Measurements from ENCODE around the gene PGF. TPM values are rescaled to one million over a fixed set of nuclear protein-coding genes. Genes with fewer than 3 reads are reported as not detected.
"Not testable (repeated sequence)": the region's sequence is repeated elsewhere in the genome, so short reads cannot be mapped to it uniquely, and the experiment has no call there.

The PGF gene
- total RNA-seq, 1 experiment from 2014 or later: 6.4 TPM

DNA sequence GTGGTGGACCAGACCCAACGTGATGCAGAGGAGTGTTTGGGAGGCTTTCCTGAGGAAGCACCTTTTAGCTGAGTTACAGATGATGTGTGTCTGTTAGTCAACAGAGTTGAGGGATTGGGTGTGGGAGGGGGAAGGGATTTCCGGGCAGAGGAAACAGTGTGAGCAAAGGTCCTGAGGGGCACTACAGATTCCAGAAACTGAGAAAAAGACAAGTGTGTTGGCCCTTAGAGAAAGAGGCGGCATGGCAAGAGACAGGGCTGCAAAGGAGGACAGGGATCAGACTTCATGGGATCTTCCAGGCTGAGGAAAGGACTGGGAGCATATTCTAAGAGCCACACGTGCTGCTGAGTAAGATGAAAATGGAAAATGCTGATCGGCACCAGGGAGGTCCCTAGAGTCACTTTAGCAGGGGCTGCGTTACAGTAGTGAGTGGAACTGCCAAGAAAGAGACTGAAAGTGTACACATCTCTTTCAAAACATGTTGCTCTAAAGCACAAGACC, 22.9 kb downstream of the PGF start:
- no peak overlapping the region for H3K4me3 ChIP-seq (replicated peaks in 1 of 2; ENCODE audit: low read depth in 1 of 2, low read length in 2 of 2)
- DNase-seq (ENCODE audit: low read depth, low spot score) (no peak), ATAC-seq (no peak)
- TF ChIP-seq ZFX (IDR thresholded peaks at IDR 0.05) (no peak), EZH2phosphoT487 (IDR thresholded peaks at IDR 0.05; ENCODE audit: borderline replicate concordance) (no peak), FOSL1 (IDR thresholded peaks at IDR 0.05; ENCODE audit: low read depth) (no peak), SIN3A (IDR thresholded peaks at IDR 0.05; ENCODE audit: low read depth) (no peak), CEBPB (IDR thresholded peaks at IDR 0.05; ENCODE audit: low read depth) (no peak), MAX (IDR thresholded peaks at IDR 0.05) (no peak), TCF7L2 (IDR thresholded peaks at IDR 0.05; ENCODE audit: borderline replicate concordance, extremely low read depth, insufficient read depth, insufficient read length) (no peak), SRF (IDR thresholded peaks at IDR 0.05; ENCODE audit: low read depth) (no peak), EZH2 (IDR thresholded peaks at IDR 0.05) (no peak), SP1 (IDR thresholded peaks at IDR 0.05; ENCODE audit: low read depth) (no peak), POLR2A (IDR thresholded peaks at IDR 0.05; ENCODE audit: borderline replicate concordance, extremely low read depth, insufficient read depth, insufficient read length) (no peak), POLR2AphosphoS5 (IDR thresholded peaks at IDR 0.05; ENCODE audit: low read depth, low read length) (no peak), ZBTB33 (IDR thresholded peaks at IDR 0.05; ENCODE audit: extremely low read depth, insufficient replicate concordance, low read length) (no peak), JUND (IDR thresholded peaks at IDR 0.05) (no peak)
- H3K36me3 ChIP-seq (ENCODE audit: control insufficient read depth in 1 of 2, insufficient read depth in 2 of 2, low read length in 2 of 2): no peaks in the 10 kb centered on the region
- no peaks in the 10 kb centered on the region for H3K4me1 ChIP-seq (ENCODE audit: control insufficient read depth in 1 of 2, insufficient read depth in 2 of 2, low read length in 2 of 2)
- intact Hi-C loops (cut with micrococcal nuclease): no loop called here
- H3K9me3 ChIP-seq (ENCODE audit: control insufficient read depth in 1 of 2, insufficient read depth in 1 of 2, low read depth in 1 of 2, low read length in 2 of 2): no peaks in the 10 kb centered on the region
- no peak overlapping the region for H3K27ac ChIP-seq (ENCODE audit: low read depth, low read length)
- no peaks in the 10 kb centered on the region for H4K20me1 ChIP-seq (ENCODE audit: insufficient read depth)
- H3K4me2 ChIP-seq (ENCODE audit: low read length): no peak overlapping the region
- H3K27me3 ChIP-seq (ENCODE audit: insufficient read depth, low read length): no peaks in the 10 kb centered on the region
- H3K79me2 ChIP-seq (ENCODE audit: insufficient read depth, low read length): no peaks in the 10 kb centered on the region
- H3K9ac ChIP-seq (ENCODE audit: low read length): no peak overlapping the region
- no TSS peak for BruUV-seq (replicated peaks)
- no peak overlapping the region for H2AFZ ChIP-seq (ENCODE audit: low read depth, low read length, poor library complexity, severe bottlenecking)
- H3K9me2 ChIP-seq (ENCODE audit: insufficient read depth): no peaks in the 10 kb centered on the region
- ChIA-PET RAD21 (ENCODE audit: low non-redundant PET in 1 of 2, low total read pairs in 2 of 2, uncharacterized antibody in 2 of 2, unreplicated experiment in 2 of 2) (no interaction called here), POLR2A (no interaction called here), CTCF (interaction anchor here (1.7 to 3.1 kb wide), 2 partner anchors 13 to 72 kb away, joined by 6 to 14 read pairs; no protein-coding TSS in a partner anchor)

- H4K20me1 ChIP-seq (ENCODE audit: insufficient read depth); ATAC-seq; H2AFZ ChIP-seq (ENCODE audit: low read depth, low read length, poor library complexity, severe bottlenecking); RAD21 ChIA-PET (ENCODE audit: low non-redundant PET in 1 of 2, low total read pairs in 2 of 2, uncharacterized antibody in 2 of 2, unreplicated experiment in 2 of 2); H3K27me3 ChIP-seq (ENCODE audit: insufficient read depth, low read length); H3K9ac ChIP-seq (ENCODE audit: low read length); H3K9me2 ChIP-seq (ENCODE audit: insufficient read depth); H3K4me3 ChIP-seq (replicated peaks in 1 of 2; ENCODE audit: low read depth in 1 of 2, low read length in 2 of 2); DNase-seq (ENCODE audit: low read depth, low spot score); H3K79me2 ChIP-seq (ENCODE audit: insufficient read depth, low read length); BruUV-seq (replicated peaks); H3K4me2 ChIP-seq (ENCODE audit: low read length); H3K27ac ChIP-seq (ENCODE audit: low read depth, low read length); H3K9me3 ChIP-seq (ENCODE audit: control insufficient read depth in 1 of 2, insufficient read depth in 1 of 2, low read depth in 1 of 2, low read length in 2 of 2); H3K36me3 ChIP-seq (ENCODE audit: control insufficient read depth in 1 of 2, insufficient read depth in 2 of 2, low read length in 2 of 2); intact Hi-C loops (cut with micrococcal nuclease); H3K4me1 ChIP-seq (ENCODE audit: control insufficient read depth in 1 of 2, insufficient read depth in 2 of 2, low read length in 2 of 2): not testable (repeated sequence)
- CTCF ChIA-PET: interaction anchor here (1.7 to 3.1 kb wide), 2 partner anchors 14 to 71 kb away, joined by 6 to 14 read pairs; no protein-coding TSS in a partner anchor
- POLR2A ChIA-PET: interaction anchor here (1.3 kb wide), 1 partner anchor 9 kb away, joined by 4 read pairs; the partner anchor contains the start of gene RPS6KL1
Observed at GRCh38 chr14:74931744-74932143, 23.7 kb downstream of the PGF start.
